ENCODE results near the gene UCK2. TPM values are rescaled to one million over a fixed set of nuclear protein-coding genes. Genes with fewer than 3 reads are reported as not detected.

Gene UCK2
- total RNA-seq, 1 donor = 61.7 TPM

DNA sequence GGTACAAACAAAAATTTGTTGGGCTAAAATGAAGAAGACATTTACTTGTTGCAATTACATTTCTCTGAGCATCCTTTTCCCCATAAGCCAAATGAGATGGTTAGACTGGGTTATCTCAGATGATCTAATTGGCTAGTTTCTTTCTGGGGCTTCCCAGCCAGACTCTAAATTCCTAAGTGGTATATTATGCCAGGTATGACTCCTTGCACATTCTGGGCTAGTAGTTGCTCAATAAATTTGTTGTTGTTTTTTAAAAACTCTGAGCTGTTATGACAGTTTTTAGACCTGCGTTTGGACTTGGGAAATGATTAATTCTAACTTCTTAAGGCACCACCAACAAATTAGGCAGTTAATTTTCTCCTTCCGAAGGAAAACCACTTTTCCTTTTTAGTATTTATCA lies 66.1 kb downstream of the UCK2 start:
- TF ChIP-seq, protein P1, sequence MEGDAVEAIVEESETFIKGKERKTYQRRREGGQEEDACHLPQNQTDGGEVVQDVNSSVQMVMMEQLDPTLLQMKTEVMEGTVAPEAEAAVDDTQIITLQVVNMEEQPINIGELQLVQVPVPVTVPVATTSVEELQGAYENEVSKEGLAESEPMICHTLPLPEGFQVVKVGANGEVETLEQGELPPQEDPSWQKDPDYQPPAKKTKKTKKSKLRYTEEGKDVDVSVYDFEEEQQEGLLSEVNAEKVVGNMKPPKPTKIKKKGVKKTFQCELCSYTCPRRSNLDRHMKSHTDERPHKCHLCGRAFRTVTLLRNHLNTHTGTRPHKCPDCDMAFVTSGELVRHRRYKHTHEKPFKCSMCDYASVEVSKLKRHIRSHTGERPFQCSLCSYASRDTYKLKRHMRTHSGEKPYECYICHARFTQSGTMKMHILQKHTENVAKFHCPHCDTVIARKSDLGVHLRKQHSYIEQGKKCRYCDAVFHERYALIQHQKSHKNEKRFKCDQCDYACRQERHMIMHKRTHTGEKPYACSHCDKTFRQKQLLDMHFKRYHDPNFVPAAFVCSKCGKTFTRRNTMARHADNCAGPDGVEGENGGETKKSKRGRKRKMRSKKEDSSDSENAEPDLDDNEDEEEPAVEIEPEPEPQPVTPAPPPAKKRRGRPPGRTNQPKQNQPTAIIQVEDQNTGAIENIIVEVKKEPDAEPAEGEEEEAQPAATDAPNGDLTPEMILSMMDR (IDR thresholded peaks at IDR 0.05; ENCODE audit: insufficient read depth, low read length) = no peak
- DNase-seq (ENCODE audit: low read depth) = no peak
- no peak overlapping the region for H3K4me3 ChIP-seq (ENCODE audit: low read depth, low read length)

DNA sequence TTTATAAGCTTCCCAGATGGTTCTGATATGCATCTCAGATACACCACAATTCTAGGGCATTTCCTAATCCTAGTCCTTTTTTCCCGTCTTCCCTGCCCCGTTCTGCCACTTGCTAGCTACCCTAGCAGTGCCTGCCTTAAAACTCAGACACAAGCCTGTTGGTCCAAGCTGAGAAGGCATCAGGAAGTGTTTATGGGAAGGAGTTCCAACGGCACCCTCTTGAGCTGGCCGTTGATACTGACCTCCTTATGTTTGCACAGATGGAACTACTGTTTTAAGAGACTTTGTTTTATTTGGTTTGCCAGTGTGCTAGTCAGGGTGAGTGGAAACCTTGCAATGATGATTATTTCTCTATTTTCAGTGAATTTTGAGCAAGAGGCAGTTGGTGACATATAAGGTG lies 67.2 kb downstream of the UCK2 start:
- TF ChIP-seq, protein P1 (IDR thresholded peaks at IDR 0.05; ENCODE audit: insufficient read depth, low read length) = no peak
- DNase-seq (ENCODE audit: low read depth) = no peak
- H3K4me3 ChIP-seq (ENCODE audit: low read depth, low read length) = no peak overlapping the region

DNA sequence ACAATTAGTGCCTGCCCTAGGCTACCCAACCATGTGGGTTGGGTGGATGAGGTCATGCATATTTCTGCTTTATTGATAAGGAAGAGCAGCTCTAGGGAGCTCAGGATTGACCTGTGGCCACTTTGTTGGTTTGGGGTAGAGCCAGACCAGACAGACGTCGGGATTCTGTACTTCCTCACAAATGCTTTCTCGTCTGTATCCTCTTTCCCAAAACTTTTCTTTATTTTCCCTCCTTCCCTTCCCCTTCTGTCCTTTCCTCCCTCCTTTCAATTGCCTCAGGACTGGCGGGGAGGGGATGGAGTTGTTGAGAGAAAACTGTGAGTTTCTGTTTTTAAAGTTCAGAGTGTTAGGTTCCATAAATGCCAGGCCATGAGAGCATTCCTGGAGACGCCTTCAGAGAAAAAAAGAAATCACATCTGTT lies 68.0 kb downstream of the UCK2 start:
- DNase-seq (ENCODE audit: low read depth) = peak; percentile 60
- TF ChIP-seq, protein P1 (IDR thresholded peaks at IDR 0.05; ENCODE audit: insufficient read depth, low read length) = no peak
- H3K4me3 ChIP-seq (ENCODE audit: low read depth, low read length) = no peak overlapping the region

DNA sequence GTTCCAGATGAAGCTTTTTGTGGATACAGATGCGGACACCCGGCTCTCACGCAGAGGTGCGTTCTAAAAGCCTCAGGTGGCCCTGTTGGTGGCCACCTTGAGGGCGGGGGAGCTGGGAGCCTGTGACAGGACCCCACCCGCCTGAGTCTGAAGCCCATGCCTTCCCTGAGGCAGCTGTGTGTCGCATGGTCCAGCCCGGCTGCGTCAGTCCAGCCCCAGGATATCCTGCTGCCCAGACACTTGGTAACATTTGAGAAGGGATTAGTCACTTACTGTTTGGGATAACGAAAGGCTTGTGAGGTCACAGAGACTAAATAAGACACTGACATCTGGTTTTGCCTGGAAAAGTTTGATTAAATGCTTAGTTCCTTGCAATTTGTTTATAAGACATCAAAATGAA lies 68.9 kb downstream of the UCK2 start:
- no peak overlapping the region for H3K4me3 ChIP-seq (ENCODE audit: low read depth, low read length)

DNA sequence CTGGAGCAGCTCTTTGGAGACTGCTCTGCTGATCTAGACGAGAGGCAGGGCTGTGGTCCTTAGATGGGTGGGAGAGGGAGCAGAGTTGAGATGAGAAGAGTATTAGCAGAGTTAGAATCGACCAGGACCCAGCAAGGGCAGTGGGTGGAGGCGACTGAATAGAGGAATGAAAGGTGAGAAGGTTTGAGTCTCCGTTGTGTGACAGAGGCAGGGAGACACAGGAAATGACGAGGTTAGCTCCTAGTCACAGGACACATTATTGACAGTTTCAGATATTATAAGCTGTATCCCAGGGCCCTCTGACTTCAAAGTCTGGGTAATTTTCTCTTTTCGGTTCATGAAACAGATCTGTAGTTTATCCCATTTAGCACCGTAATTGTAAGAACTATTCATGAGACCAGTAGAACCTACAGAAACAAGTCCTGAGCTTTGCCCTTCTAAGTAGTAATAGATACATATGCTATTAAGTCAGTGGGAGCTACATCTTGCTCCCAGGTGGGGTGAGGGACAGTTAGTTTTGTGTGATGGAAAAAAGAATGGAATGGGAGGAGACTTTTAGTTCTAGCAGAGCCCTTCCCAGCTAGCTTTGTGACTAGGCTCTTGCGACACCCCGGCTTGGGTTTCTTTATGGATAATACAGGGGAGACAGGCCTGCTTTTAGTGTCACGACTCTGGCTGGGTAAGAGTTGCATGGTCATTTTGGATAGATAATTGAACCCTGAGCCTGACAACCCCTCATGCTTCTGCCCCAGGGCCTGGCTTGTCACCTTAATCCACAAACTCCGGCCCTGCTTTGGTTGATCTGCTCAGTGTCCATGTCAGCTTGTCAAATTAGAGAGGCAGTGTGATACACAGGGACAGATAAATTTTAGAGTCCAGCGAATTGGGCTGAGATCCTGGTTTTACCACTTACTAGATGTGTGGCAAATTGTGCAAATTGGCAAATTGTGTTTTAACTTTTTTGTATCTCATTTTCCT lies 70.2 kb downstream of the UCK2 start:
- TF ChIP-seq, protein P1 (IDR thresholded peaks at IDR 0.05; ENCODE audit: insufficient read depth, low read length) = no peak
- H3K4me3 ChIP-seq (ENCODE audit: low read depth, low read length) = no peak overlapping the region
- peak; percentile 54 for DNase-seq (ENCODE audit: low read depth)

More for the DNA sequence above, 68.9 kb downstream of the UCK2 start:
- TF ChIP-seq, protein P1 (IDR thresholded peaks at IDR 0.05; ENCODE audit: insufficient read depth, low read length) = no peak
- peak; percentile 85 for DNase-seq (ENCODE audit: low read depth)

DNA sequence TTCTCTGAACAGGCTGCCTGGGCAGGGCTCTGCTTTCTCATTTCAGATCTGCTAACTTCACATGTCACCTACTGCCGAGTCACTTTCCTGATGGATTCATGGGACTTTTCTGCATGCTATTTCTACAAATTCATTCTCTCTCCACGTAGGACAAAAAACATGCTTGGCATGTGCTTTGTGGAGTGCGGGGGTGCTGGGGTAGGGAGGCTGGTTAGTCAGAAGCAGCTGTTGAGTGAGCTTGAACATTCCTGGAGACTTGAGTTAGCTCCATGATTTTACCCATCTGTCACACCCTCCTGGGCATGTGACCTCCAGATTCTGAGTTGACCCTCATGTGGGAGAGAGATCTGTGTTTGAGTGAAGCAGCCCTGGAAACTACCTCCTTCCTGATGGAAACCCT lies 71.4 kb downstream of the UCK2 start:
- TF ChIP-seq, protein P1 (IDR thresholded peaks at IDR 0.05; ENCODE audit: insufficient read depth, low read length) = no peak
- no peak overlapping the region for H3K4me3 ChIP-seq (ENCODE audit: low read depth, low read length)
- peak; percentile 96 for DNase-seq (ENCODE audit: low read depth)

Measured in fibroblast of the aortic adventitia (primary cell).